Measurements from ENCODE around the gene NBEAL2. TPM values are rescaled to one million over a fixed set of nuclear protein-coding genes. Genes with fewer than 3 reads are reported as not detected.

The NBEAL2 gene
- total and polyA plus RNA-seq, 10 of the 15 experiments (the other 5 are each of a cell fraction or from before 2014, with no cell fraction given) = 0.07 to 127 (median 29.4) TPM

DNA sequence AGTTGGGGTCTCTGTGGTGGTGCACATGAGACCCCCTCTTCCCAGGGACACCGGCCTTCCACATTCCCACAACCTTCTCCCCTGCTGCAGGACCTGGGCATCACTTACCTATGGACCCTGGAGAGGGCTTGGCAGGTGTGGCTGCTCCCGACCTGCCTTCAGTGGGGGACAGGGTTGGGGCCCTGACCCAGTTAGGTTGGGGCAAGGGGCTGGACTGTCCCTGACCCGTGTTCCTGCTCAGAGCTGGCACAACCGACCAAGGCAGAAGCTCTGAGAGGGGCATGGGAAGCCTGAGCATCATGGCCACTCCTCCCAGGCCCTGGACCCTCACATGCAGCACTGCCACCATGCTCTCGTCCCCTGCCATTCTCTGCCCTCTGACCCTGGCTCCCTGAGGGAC is 6.1 kb downstream of the NBEAL2 start (continued):
- no peak for TF ChIP-seq JUNB (IDR thresholded peaks at IDR 0.05)
- no peak for TF ChIP-seq RFX5 (IDR thresholded peaks at IDR 0.05; ENCODE audit: low read depth, low read length)
- no peak for TF ChIP-seq NR2F1 (conservative IDR thresholded peaks at IDR 0.05)
- no peak for TF ChIP-seq LARP7 (IDR thresholded peaks at IDR 0.05)
- no peak for TF ChIP-seq IKZF1 (conservative IDR thresholded peaks at IDR 0.05)
- TF ChIP-seq GABPA (IDR thresholded peaks at IDR 0.05; ENCODE audit: low read depth) = no peak
- no peak for TF ChIP-seq SMC3 (IDR thresholded peaks at IDR 0.05; ENCODE audit: borderline replicate concordance, low read length)
- TF ChIP-seq POU2F2 (IDR thresholded peaks at IDR 0.05; ENCODE audit: borderline replicate concordance, low read depth, low read length) = no peak
- no peak for TF ChIP-seq ZSCAN29 (IDR thresholded peaks at IDR 0.05)
- no peak for TF ChIP-seq NFXL1 (IDR thresholded peaks at IDR 0.05; ENCODE audit: borderline replicate concordance)

DNA sequence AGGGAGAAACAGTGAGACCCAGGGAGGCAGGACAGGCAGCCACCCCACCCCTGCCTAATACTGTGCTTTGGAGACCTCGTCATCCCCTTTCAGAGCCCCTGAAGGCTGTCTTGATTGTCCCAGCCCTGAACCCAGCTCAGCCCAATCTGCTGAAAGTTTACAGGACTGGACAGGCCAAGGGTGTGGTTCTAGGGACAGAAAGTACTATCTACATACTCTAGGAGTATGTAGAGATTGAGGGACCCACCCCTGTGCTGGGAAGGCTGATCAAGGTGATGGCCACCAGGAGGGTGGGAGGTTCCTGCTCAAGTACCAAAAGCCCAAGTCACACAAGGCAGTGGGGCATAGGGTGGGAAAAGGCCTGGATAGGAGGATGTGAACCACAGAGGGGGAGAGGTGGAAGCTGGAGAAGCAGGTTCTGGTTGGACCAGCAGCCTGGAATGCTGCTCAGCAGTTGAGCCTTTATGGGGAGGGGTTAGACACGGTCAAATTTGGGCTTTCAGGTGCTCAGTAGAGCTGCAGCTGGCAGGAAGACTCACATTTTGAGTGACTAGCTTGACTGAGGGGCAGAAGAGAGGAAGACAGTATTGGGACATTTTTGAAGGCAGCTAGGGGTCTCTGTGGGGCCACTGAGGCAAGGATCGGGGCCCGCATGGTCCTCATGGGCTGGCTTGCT is 6.7 kb downstream of the NBEAL2 start:
- 73% methylated on average over 4 of the region's 4 CpGs for WGBS (ENCODE audit: insufficient coverage, insufficient replicate concordance, low lambda C conversion rate, missing lambda C conversion rate)
- TF ChIP-seq, protein P1, sequence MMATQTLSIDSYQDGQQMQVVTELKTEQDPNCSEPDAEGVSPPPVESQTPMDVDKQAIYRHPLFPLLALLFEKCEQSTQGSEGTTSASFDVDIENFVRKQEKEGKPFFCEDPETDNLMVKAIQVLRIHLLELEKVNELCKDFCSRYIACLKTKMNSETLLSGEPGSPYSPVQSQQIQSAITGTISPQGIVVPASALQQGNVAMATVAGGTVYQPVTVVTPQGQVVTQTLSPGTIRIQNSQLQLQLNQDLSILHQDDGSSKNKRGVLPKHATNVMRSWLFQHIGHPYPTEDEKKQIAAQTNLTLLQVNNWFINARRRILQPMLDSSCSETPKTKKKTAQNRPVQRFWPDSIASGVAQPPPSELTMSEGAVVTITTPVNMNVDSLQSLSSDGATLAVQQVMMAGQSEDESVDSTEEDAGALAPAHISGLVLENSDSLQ (IDR thresholded peaks at IDR 0.05) = peak; percentile 49; the same call in 1 of the 2 replicates
- TF ChIP-seq CEBPB (IDR thresholded peaks at IDR 0.05; ENCODE audit: borderline replicate concordance in 1 of 2, low read depth in 2 of 2, low read length in 2 of 2) = no peak
- H4K20me1 ChIP-seq (ENCODE audit: control insufficient read depth, insufficient read depth) = no peaks in the 10 kb centered on the region
- BruUV-seq (replicated peaks) = no TSS peak
- CTCF ChIA-PET = interaction anchor here (1.2 kb wide), 1 partner anchor 73 kb away, joined by 3 read pairs; no protein-coding TSS in a partner anchor
- FAIRE-seq (no peak), ATAC-seq (no peak), DNase-seq (ENCODE audit: low read depth, low spot score) (no peak)
- peak overlapping the region; percentile 99; the same call in 1 of the 2 replicates for H3K4me2 ChIP-seq (ENCODE audit: control insufficient read depth, insufficient read depth)
- in situ Hi-C loops (cut with MboI) (no loop called here), intact Hi-C loops (cut with micrococcal nuclease; ENCODE audit: unreplicated experiment) (no loop called here)
- no peak overlapping the region for H3K4me3 ChIP-seq
- RAD21 ChIA-PET (ENCODE audit: unreplicated experiment) = interaction anchor here (1.3 to 1.5 kb wide), 2 partner anchors 27 to 53 kb away, joined by 3 to 5 read pairs; no protein-coding TSS in a partner anchor
- H3K27me3 ChIP-seq (replicated peaks in 1 of 2; ENCODE audit: control insufficient read depth in 2 of 2, insufficient read depth in 2 of 2, low read length in 1 of 2) = no peaks in the 10 kb centered on the region
- no peaks in the 10 kb centered on the region for H3K9me3 ChIP-seq (replicated peaks; ENCODE audit: control insufficient read depth, insufficient read depth, low read length)
- H3K36me3 ChIP-seq (ENCODE audit: control insufficient read depth in 2 of 2, insufficient read depth in 2 of 2, low read length in 1 of 2) = peaks cover 2% of the 10 kb centered on the region in 2 experiments; a peak in 2 of 4 replicates
- SMC1A ChIA-PET (ENCODE audit: uncharacterized antibody, unreplicated experiment) = interaction anchor here (1.0 to 2.2 kb wide), 4 partner anchors 10 to 58 kb away, joined by 3 to 5 read pairs (median 5); partner anchors contain the start of gene CCDC12
- peaks cover 55% of the 10 kb centered on the region for H3K4me1 ChIP-seq (ENCODE audit: control insufficient read depth, insufficient read depth, low read length)
- peak overlapping the region; percentile 98 for H3K27ac ChIP-seq (ENCODE audit: control insufficient read depth, insufficient read depth)
- no peak overlapping the region; the same call in 1 of the 2 replicates for H3K9ac ChIP-seq (ENCODE audit: control insufficient read depth, insufficient read depth, low read length)
- POLR2A ChIA-PET = interaction anchor here (1.4 kb wide), 1 partner anchor 27 kb away, joined by 5 read pairs; no protein-coding TSS in a partner anchor
- H2AFZ ChIP-seq (ENCODE audit: control insufficient read depth, low read depth, low read length) = no peak overlapping the region
- H3K79me2 ChIP-seq (ENCODE audit: control insufficient read depth, insufficient read depth, low read length) = peaks cover 55% of the 10 kb centered on the region

Measured in GM12878 (cell line).